Measurements from ENCODE around the gene P2RY6.

DNA sequence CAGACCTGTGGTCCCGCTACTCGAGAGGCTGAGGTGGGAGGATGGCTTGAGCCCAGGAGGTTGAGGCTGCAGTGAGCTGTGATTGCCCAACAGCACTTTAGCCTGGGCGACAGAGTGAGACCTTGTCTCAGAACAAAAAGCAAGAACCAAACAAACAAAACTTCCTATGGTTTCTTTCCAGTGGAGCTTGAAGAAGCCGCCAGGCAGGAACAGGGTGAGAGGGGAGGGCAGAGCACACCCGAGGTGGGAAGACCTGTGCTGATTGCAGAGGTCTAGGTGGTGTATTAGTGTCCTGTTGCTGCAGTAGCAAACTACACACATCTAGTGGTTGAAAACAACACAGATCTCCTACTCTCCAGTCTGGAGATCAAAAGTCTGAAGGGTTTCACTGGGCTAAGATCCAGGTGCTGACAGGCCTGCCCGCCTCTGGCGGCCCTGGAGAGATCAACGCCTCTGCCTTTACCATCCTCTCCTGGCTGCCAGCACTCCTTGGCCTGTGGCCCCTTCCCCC, 46.4 kb downstream of the P2RY6 start:
- TF ChIP-seq, protein P1, sequence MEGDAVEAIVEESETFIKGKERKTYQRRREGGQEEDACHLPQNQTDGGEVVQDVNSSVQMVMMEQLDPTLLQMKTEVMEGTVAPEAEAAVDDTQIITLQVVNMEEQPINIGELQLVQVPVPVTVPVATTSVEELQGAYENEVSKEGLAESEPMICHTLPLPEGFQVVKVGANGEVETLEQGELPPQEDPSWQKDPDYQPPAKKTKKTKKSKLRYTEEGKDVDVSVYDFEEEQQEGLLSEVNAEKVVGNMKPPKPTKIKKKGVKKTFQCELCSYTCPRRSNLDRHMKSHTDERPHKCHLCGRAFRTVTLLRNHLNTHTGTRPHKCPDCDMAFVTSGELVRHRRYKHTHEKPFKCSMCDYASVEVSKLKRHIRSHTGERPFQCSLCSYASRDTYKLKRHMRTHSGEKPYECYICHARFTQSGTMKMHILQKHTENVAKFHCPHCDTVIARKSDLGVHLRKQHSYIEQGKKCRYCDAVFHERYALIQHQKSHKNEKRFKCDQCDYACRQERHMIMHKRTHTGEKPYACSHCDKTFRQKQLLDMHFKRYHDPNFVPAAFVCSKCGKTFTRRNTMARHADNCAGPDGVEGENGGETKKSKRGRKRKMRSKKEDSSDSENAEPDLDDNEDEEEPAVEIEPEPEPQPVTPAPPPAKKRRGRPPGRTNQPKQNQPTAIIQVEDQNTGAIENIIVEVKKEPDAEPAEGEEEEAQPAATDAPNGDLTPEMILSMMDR (IDR thresholded peaks at IDR 0.05 in 2 of 3, conservative IDR thresholded peaks at IDR 0.05 in 1 of 3; ENCODE audit: control insufficient read depth in 2 of 3, extremely low read depth in 1 of 3, insufficient read depth in 1 of 3, low read depth in 3 of 3, low read length in 3 of 3) = no peak
- TF ChIP-seq KAT2A (conservative IDR thresholded peaks at IDR 0.05; ENCODE audit: control insufficient read depth, low read depth, low read length) (no peak), FOS (IDR thresholded peaks at IDR 0.05; ENCODE audit: borderline replicate concordance, extremely low read depth, insufficient read length) (no peak), REST (IDR thresholded peaks at IDR 0.05; ENCODE audit: low read depth, low read length) (no peak), EZH2 (IDR thresholded peaks at IDR 0.05; ENCODE audit: borderline replicate concordance, control insufficient read depth, low read depth, low read length) (no peak), RELB (IDR thresholded peaks at IDR 0.05; ENCODE audit: low read depth) (no peak)
- TF ChIP-seq, protein P2, sequence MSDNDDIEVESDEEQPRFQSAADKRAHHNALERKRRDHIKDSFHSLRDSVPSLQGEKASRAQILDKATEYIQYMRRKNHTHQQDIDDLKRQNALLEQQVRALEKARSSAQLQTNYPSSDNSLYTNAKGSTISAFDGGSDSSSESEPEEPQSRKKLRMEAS (IDR thresholded peaks at IDR 0.05; ENCODE audit: low read depth, low read length) = no peak
